ENCODE results near the gene NKX6-1.

Gene NKX6-1

DNA sequence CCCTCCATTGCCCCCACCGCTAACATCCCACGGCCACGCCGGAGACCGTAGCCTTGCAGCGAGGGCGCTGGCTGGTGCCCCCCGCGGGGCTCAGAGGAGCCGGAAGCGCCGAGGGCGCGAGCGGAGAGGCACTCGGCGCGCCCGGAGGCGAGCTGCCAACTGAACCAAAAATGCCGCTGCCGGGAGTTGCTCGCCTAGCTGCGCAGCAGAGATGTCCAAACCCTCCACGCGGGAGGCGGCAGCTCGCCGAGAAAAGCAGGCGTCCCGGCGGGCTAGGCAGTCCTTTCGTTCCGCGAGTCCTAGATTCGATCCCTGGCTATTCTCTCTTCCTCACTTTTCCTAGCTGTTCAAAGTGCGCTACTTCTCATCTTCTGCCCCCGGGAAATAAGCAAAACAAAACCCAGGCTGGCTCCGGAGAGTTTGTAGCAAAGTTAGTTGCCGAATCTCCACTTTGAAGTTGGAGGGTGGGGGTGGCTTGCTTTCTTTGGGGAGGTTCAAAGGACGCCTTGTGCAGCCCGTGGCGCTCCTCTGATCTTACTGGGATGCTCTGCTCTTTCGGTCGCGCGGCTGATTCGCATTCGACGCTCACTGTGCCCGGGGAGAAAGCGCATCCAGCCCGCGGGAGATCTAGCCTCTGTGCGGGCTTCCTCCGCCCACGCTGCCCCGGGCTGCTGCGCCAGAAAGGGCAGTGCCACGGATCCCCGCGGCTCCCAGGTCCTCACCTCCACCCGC is 723 bp downstream of the NKX6-1 start:
- H3K4me1 ChIP-seq, result peaks cover 0 to 43% (median 34%) of the 10 kb centered on the region in 4 donors
- intact Hi-C loops (cut with DNase I; ENCODE audit: low total_unique reads), result no loop called here
- peaks cover 0 to 15% (median 9%) of the 10 kb centered on the region in 3 donors for H3K9me3 ChIP-seq
- H3K36me3 ChIP-seq, result no peaks in the 10 kb centered on the region
- no peak for DNase-seq
- H3K27me3 ChIP-seq, result peaks cover 9 to 100% of the 10 kb centered on the region in 2 donors
- H3K27ac ChIP-seq, result no peak overlapping the region
- peak overlapping the region; percentile 46 to 48 for H3K4me3 ChIP-seq
- TF ChIP-seq, protein P1, sequence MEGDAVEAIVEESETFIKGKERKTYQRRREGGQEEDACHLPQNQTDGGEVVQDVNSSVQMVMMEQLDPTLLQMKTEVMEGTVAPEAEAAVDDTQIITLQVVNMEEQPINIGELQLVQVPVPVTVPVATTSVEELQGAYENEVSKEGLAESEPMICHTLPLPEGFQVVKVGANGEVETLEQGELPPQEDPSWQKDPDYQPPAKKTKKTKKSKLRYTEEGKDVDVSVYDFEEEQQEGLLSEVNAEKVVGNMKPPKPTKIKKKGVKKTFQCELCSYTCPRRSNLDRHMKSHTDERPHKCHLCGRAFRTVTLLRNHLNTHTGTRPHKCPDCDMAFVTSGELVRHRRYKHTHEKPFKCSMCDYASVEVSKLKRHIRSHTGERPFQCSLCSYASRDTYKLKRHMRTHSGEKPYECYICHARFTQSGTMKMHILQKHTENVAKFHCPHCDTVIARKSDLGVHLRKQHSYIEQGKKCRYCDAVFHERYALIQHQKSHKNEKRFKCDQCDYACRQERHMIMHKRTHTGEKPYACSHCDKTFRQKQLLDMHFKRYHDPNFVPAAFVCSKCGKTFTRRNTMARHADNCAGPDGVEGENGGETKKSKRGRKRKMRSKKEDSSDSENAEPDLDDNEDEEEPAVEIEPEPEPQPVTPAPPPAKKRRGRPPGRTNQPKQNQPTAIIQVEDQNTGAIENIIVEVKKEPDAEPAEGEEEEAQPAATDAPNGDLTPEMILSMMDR (IDR thresholded peaks at IDR 0.05), result no peak

DNA sequence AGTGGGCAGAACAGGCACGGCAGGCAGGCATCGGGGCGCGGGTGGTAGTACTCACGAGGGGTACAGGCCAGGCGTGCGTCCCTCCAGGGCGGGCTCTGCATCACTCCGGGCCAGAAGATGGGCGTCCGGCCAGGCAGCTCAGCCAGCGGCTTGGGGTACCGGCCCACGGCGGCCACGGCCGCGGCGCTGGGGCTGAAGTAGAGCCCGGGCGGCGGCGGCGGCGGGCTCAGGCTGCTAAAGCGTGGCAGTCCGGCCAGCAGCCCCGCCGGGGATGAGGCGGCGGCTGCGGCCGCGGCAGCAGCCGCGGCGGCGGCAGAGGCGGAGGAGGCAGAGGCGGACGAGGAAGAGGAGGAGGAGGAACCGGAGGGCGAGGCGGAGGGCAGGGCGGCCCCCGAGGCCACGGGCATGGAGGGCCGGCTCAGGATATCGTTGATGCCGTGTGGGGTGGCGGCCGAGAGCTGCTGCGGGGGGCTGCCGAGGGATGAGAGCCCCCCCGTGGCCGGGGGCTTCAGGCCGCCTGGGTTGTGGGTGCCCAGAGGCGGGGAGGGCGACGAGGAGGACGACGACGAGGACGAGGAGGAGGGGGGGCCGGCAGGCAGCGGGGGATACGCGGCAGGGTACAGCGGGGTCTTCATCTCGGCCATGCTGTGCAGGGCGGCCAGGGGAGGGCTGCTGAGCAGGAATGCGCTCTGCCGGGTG is 1.4 kb downstream of the NKX6-1 start:
- intact Hi-C loops (cut with DNase I; ENCODE audit: low total_unique reads), result no loop called here
- no peak for DNase-seq
- peaks cover 10 to 100% of the 10 kb centered on the region in 2 donors for H3K27me3 ChIP-seq

DNA sequence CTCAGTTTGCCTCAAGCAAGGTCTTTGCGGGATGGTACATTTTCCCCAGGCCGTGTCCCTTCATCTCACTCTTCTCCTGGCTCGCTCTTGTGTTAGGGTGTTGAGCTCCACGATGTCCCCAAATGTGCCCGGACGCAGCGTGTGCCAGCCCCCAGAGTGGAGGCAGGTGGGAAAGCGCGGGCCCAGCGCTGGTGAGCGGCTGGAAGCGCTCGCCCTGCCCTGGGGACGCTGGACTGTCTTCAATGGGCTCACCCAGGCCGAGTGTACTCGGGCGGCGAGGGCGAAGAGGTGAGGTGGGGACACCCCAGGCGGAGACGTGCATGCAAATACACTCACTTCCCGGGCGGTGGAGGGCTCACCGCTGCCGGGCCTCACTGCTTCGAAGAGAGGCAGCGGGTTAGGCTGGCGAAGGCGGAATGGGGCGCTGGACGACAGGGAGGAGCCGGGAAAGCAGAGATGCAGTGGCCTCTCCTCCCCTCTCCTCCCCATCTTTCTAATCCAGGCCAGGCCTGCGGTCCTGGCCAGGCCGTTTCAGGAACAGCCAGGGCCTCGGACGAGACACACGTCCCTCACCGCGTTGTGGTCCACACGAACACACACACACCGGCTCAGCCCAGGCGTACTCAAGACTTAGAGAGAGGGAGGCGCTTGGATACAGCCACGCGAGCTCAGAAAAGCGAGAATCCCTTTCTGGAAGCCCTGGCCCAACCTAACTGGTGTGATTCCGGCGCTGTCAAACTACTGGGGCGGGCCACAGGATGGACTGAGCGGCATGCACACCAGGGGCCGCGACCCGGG is 2.2 kb downstream of the NKX6-1 start:
- intact Hi-C loops (cut with DNase I; ENCODE audit: low total_unique reads), result no loop called here
- Histone ChIP-seq H3K27ac (no peak overlapping the region), H3K4me1 (peaks cover 0 to 53% (median 42%) of the 10 kb centered on the region in 4 donors)

More for the DNA sequence above, 1.4 kb downstream of the NKX6-1 start:
- Histone ChIP-seq H3K4me3 (peak overlapping the region; percentile 46 to 48), H3K9me3 (peaks cover 0 to 15% (median 9%) of the 10 kb centered on the region in 3 donors), H3K36me3 (no peaks in the 10 kb centered on the region), H3K4me1 (peaks cover 0 to 50% (median 41%) of the 10 kb centered on the region in 4 donors), H3K27ac (no peak overlapping the region)
- TF ChIP-seq, protein P1 (IDR thresholded peaks at IDR 0.05), result no peak

DNA sequence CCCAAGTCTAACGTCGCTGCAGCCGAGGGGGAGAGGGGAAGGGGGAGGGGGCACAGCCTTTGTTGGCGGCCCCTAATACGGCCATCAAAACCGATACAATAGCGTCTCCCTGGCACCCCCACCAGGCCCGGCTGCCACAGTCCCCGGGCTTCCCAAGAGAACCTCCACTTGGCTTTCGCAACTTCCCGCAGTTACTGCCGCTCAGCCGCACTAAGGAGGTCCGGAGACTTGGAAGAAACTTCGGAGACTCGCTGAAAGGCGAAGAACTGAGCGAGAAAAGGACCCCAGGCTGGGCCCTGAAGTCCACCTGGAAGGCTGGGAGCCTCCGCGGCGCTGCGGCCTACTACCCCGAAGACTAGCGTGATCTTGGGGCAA is 2.8 kb downstream of the NKX6-1 start:
- H3K27ac ChIP-seq, result no peak overlapping the region
- DNase-seq, result no peak
- peaks cover 13 to 100% of the 10 kb centered on the region in 2 donors for H3K27me3 ChIP-seq

More for the DNA sequence above, 2.2 kb downstream of the NKX6-1 start:
- H3K4me3 ChIP-seq, result peak overlapping the region; percentile 46 to 48
- peaks cover 0 to 15% (median 9%) of the 10 kb centered on the region in 3 donors for H3K9me3 ChIP-seq
- TF ChIP-seq, protein P1 (IDR thresholded peaks at IDR 0.05), result no peak
- no peak for DNase-seq
- no peaks in the 10 kb centered on the region for H3K36me3 ChIP-seq
- H3K27me3 ChIP-seq, result peaks cover 13 to 100% of the 10 kb centered on the region in 2 donors

DNA sequence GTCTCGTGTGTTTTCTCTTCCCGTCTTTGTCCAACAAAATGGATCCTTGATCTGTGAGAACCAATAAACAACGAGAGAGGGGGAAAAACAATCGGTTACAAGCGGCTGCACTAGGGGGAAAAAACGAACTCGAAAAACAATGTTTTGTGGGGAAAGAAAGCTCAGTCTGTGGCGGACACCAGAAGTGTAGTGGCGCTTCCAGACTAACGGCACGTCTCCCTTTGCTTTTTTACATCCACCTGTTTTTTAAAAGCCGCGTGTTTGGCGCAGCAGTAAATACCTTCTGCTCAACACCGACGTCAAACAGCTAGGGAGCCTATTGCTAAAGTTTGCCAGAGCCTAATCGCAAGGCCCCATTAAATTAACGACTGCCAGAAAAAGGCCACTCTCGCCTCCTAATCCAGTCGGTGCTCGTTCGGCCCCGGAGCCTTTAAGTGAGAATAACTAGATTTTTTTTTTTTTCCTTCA is 3.3 kb downstream of the NKX6-1 start:
- intact Hi-C loops (cut with DNase I; ENCODE audit: low total_unique reads), result no loop called here

More for the DNA sequence above, 2.8 kb downstream of the NKX6-1 start:
- intact Hi-C loops (cut with DNase I; ENCODE audit: low total_unique reads), result no loop called here
- TF ChIP-seq, protein P1 (IDR thresholded peaks at IDR 0.05), result no peak
- Histone ChIP-seq H3K9me3 (peaks cover 0 to 15% (median 9%) of the 10 kb centered on the region in 3 donors), H3K4me1 (peaks cover 0 to 53% (median 42%) of the 10 kb centered on the region in 4 donors), H3K4me3 (no peak overlapping the region), H3K36me3 (no peaks in the 10 kb centered on the region)

More for the DNA sequence above, 3.3 kb downstream of the NKX6-1 start:
- DNase-seq, result no peak
- TF ChIP-seq, protein P1 (IDR thresholded peaks at IDR 0.05), result no peak
- no peak overlapping the region for H3K4me3 ChIP-seq
- no peaks in the 10 kb centered on the region for H3K36me3 ChIP-seq
- peaks cover 0 to 53% (median 42%) of the 10 kb centered on the region in 4 donors for H3K4me1 ChIP-seq
- no peak overlapping the region for H3K27ac ChIP-seq
- peaks cover 0 to 15% (median 9%) of the 10 kb centered on the region in 3 donors for H3K9me3 ChIP-seq
- H3K27me3 ChIP-seq, result peaks cover 13 to 100% of the 10 kb centered on the region in 2 donors

Data from tibial artery (tissue), 4 donors.